Activated CD8-positive, alpha-beta T cell treated with anti-CD3 and anti-CD28 coated beads for 36 hours (primary cell): ENCODE results near the gene FASTKD2. TPM values are rescaled to one million over a fixed set of nuclear protein-coding genes. Genes with fewer than 3 reads are reported as not detected.

Experiments
- ATAC-seq: fragments of 200-7000 bp; cut with Tn5 transposase; one replicate; pipeline ENCODE4 v1.10.0; 2021; ENCODE audit warnings: mild to moderate bottlenecking, moderate library complexity
- CTCF ChIA-PET: fragments of 350-600 bp; sonication (Branson Sonifier 250); formaldehyde crosslinking; loops from one replicate; lab custom pipeline; 2021; ENCODE audit warnings: antibody characterized with exemption; lab: Charles Lee
- POLR2A ChIA-PET: fragments of 350-600 bp; sonication (Branson Sonifier 250); formaldehyde crosslinking; loops from one replicate; lab custom pipeline; 2021; ENCODE audit warnings: antibody characterized with exemption; lab: Charles Lee
- DNase-seq: peaks from one replicate; pipeline ENCODE4 v3.0.0-alpha.2; 2020
- H3K27ac Mint-ChIP-seq: one replicate; pipeline ENCODE4 v1.8.0; 2021; ENCODE audit warnings: mild to moderate bottlenecking, mixed read lengths
- H3K27me3 Mint-ChIP-seq: one replicate; pipeline ENCODE4 v1.8.0; 2021; ENCODE audit warnings: mixed read lengths
- H3K36me3 Mint-ChIP-seq: one replicate; pipeline ENCODE4 v1.8.0; 2021; ENCODE audit warnings: low read depth, mixed read lengths
- H3K4me1 Mint-ChIP-seq: one replicate; pipeline ENCODE4 v1.8.0; 2021; ENCODE audit warnings: low read depth, mixed read lengths
- H3K4me3 Mint-ChIP-seq: one replicate; pipeline ENCODE4 v1.8.0; 2021; ENCODE audit warnings: mild to moderate bottlenecking, moderate library complexity, mixed read lengths
- H3K9me3 Mint-ChIP-seq: one replicate; pipeline ENCODE4 v1.8.0; 2021; ENCODE audit warnings: mixed read lengths
- CTCF ChIP-seq: fragments of 200-600 bp; IDR thresholded peaks from one replicate; pipeline ENCODE4 v1.8.0; 2022; ENCODE audit warnings: antibody characterized with exemption, mild to moderate bottlenecking
- intact Hi-C: fragments of 100-400 bp; cut with micrococcal nuclease; formaldehyde crosslinking; loops from one replicate; pipeline ENCODE4 v1.10.0; 2022
- total RNA-seq, 2 experiments: library from RNA; stranded (reverse); gene quantifications; one replicate each; pipeline ENCODE4 v1.2.3, GENCODE V29; 2021

FASTKD2 gene
- total RNA-seq, 2 experiments from 2014 or later, result 32.8 to 33.7 TPM

DNA sequence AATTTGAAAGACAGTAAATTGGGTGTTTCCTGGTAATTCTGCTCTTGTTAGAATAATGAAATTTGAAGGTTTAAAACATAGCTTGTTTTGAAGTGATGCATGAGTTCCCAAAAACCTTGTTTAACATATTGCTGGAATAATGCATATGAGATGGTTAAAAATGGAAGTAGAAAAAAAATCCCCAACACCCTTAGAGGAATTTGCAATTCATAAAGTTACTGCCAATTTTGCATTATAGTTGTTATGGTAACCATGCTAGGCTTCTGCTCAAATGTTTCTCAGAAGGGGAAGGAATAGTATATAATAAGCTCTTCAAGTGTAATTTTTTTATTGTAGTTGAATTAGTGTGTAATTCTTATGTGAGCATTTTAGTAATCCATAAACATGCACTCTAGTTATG is 49.1 kb downstream of the FASTKD2 start:
- TF ChIP-seq CTCF, result no peak
- no peak overlapping the region for H3K27ac Mint-ChIP-seq
- DNase-seq (no peak), ATAC-seq (no peak)
- POLR2A ChIA-PET, result interaction anchor here (0.6 kb wide), 1 partner anchor 9 kb away, joined by 5 read pairs; no protein-coding TSS in a partner anchor
- peaks cover 4% of the 10 kb centered on the region for H3K36me3 Mint-ChIP-seq
- no peaks in the 10 kb centered on the region for H3K27me3 Mint-ChIP-seq
- CTCF ChIA-PET, result interaction anchor here (1.8 to 2.1 kb wide), 2 partner anchors 11 to 13 kb away, joined by 5 to 7 read pairs; no protein-coding TSS in a partner anchor
- no peaks in the 10 kb centered on the region for H3K4me1 Mint-ChIP-seq
- H3K9me3 Mint-ChIP-seq, result no peaks in the 10 kb centered on the region
- H3K4me3 Mint-ChIP-seq, result no peak overlapping the region
- intact Hi-C loops, result no loop called here

- TF ChIP-seq CTCF, result no peak
- POLR2A ChIA-PET, result no interaction called here
- Mint-ChIP-seq H3K4me1 (no peaks in the 10 kb centered on the region), H3K36me3 (no peaks in the 10 kb centered on the region), H3K9me3 (no peaks in the 10 kb centered on the region), H3K27me3 (no peaks in the 10 kb centered on the region), H3K4me3 (no peak overlapping the region), H3K27ac (no peak overlapping the region)
- ATAC-seq (no peak), DNase-seq (no peak)
- CTCF ChIA-PET, result no interaction called here
- intact Hi-C loops, result no loop called here
Measured at GRCh38 chr2:206820807-206821206, 55.4 kb downstream of the FASTKD2 start.

GRCh38 chr2:206823178-206823577 is 57.8 kb downstream of the FASTKD2 start:
- DNase-seq, result no peak
- CTCF ChIA-PET, result no interaction called here
- POLR2A ChIA-PET, result no interaction called here
- Mint-ChIP-seq H3K4me3 (no peak overlapping the region), H3K9me3 (no peaks in the 10 kb centered on the region), H3K27ac (no peak overlapping the region), H3K36me3 (no peaks in the 10 kb centered on the region), H3K4me1 (no peaks in the 10 kb centered on the region), H3K27me3 (no peaks in the 10 kb centered on the region)
- ATAC-seq, result no peak
- TF ChIP-seq CTCF, result no peak
- intact Hi-C loops, result no loop called here

GRCh38 chr2:206824087-206824618 is 58.7 kb downstream of the FASTKD2 start:
- no peak overlapping the region for H3K4me3 Mint-ChIP-seq
- no peak for ATAC-seq
- POLR2A ChIA-PET, result interaction anchor here (0.6 kb wide), 1 partner anchor 30 kb away, joined by 3 read pairs; no protein-coding TSS in a partner anchor
- H3K9me3 Mint-ChIP-seq, result no peaks in the 10 kb centered on the region
- no peak for DNase-seq
- no peaks in the 10 kb centered on the region for H3K27me3 Mint-ChIP-seq
- no peak overlapping the region for H3K27ac Mint-ChIP-seq
- intact Hi-C loops, result no loop called here
- H3K36me3 Mint-ChIP-seq, result no peaks in the 10 kb centered on the region
- CTCF ChIA-PET, result interaction anchor here (1.2 to 1.7 kb wide), 2 partner anchors 9 to 166 kb away, joined by 3 to 5 read pairs; no protein-coding TSS in a partner anchor
- H3K4me1 Mint-ChIP-seq, result no peaks in the 10 kb centered on the region
- no peak for TF ChIP-seq CTCF

- no peak for TF ChIP-seq CTCF
- Mint-ChIP-seq H3K4me1 (no peaks in the 10 kb centered on the region), H3K36me3 (no peaks in the 10 kb centered on the region)
Measured at GRCh38 chr2:206824993-206825392, 59.6 kb downstream of the FASTKD2 start.

More at GRCh38 chr2:206824993-206825392, 59.6 kb downstream of the FASTKD2 start:
- no peak overlapping the region for H3K4me3 Mint-ChIP-seq
- ChIA-PET CTCF (interaction anchor here (1.2 to 1.7 kb wide), 2 partner anchors 9 to 165 kb away, joined by 3 to 5 read pairs; no protein-coding TSS in a partner anchor), POLR2A (no interaction called here)
- intact Hi-C loops, result no loop called here
- no peaks in the 10 kb centered on the region for H3K27me3 Mint-ChIP-seq
- DNase-seq (no peak), ATAC-seq (no peak)
- no peak overlapping the region for H3K27ac Mint-ChIP-seq
- H3K9me3 Mint-ChIP-seq, result no peaks in the 10 kb centered on the region
